ENCODE results near the gene JADE3. TPM values are rescaled to one million over a fixed set of nuclear protein-coding genes. Genes with fewer than 3 reads are reported as not detected.
"Not testable (repeated sequence)": the region's sequence is repeated elsewhere in the genome, so short reads cannot be mapped to it uniquely, and the experiment has no call there.

JADE3 gene
- total and polyA plus RNA-seq, 2 experiments from 2014 or later: 4.5 to 15.3 TPM

DNA sequence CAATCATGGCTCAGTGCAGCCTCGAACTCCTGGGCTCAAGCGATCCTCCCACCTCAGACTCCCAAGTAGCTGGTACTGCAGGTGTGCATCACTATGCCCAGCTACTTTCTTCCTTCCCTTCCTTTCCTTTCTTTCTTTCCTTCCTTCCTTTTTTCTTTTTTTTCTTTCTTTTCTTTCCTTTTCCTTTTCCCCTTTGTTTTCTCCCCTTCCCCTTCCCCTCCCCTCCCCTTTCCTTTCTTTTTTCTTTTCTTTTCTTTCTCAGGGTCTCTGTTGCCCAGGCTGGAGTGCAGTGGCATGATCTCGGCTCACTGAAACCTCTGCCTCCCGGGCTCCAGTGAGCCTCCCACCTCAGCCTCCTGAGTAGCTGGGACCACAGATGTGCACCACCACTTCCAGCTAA lies 44.4 kb downstream of the JADE3 start:
- peaks cover 47% of the 10 kb centered on the region for H3K4me1 Mint-ChIP-seq

GRCh38 chrX:46957297-46957696 lies 45.1 kb downstream of the JADE3 start:
- no peak for ATAC-seq
- no peaks in the 10 kb centered on the region for H4K20me1 ChIP-seq (replicated peaks; ENCODE audit: insufficient read depth)
- H3K4me1 Mint-ChIP-seq: peaks cover 47% of the 10 kb centered on the region
- TF ChIP-seq JUNB (IDR thresholded peaks at IDR 0.05; ENCODE audit: unreplicated experiment): no peak
- TF ChIP-seq ZNF114 (CRISPR knock-in tag; IDR thresholded peaks at IDR 0.05): no peak
- no peak for TF ChIP-seq ZNF331 (CRISPR knock-in tag; IDR thresholded peaks at IDR 0.05; ENCODE audit: low read depth)
- TF ChIP-seq EZH2 (IDR thresholded peaks at IDR 0.05; ENCODE audit: low read depth, unreplicated experiment): no peak
- no peak for TF ChIP-seq CREB1 (CRISPR knock-in tag; IDR thresholded peaks at IDR 0.05; ENCODE audit: low read depth)
- TF ChIP-seq EZH2phosphoT487 (IDR thresholded peaks at IDR 0.05; ENCODE audit: unreplicated experiment): no peak
- no peak for TF ChIP-seq CTCF (conservative IDR thresholded peaks at IDR 0.05; ENCODE audit: low read depth in 2 of 2)
- TF ChIP-seq NANOG (IDR thresholded peaks at IDR 0.05; ENCODE audit: borderline replicate concordance): no peak
- TF ChIP-seq POLR2AphosphoS5 (IDR thresholded peaks at IDR 0.05; ENCODE audit: low read depth): no peak
- no peak for TF ChIP-seq STAT1 (IDR thresholded peaks at IDR 0.05; ENCODE audit: unreplicated experiment)
- TF ChIP-seq, protein P1, sequence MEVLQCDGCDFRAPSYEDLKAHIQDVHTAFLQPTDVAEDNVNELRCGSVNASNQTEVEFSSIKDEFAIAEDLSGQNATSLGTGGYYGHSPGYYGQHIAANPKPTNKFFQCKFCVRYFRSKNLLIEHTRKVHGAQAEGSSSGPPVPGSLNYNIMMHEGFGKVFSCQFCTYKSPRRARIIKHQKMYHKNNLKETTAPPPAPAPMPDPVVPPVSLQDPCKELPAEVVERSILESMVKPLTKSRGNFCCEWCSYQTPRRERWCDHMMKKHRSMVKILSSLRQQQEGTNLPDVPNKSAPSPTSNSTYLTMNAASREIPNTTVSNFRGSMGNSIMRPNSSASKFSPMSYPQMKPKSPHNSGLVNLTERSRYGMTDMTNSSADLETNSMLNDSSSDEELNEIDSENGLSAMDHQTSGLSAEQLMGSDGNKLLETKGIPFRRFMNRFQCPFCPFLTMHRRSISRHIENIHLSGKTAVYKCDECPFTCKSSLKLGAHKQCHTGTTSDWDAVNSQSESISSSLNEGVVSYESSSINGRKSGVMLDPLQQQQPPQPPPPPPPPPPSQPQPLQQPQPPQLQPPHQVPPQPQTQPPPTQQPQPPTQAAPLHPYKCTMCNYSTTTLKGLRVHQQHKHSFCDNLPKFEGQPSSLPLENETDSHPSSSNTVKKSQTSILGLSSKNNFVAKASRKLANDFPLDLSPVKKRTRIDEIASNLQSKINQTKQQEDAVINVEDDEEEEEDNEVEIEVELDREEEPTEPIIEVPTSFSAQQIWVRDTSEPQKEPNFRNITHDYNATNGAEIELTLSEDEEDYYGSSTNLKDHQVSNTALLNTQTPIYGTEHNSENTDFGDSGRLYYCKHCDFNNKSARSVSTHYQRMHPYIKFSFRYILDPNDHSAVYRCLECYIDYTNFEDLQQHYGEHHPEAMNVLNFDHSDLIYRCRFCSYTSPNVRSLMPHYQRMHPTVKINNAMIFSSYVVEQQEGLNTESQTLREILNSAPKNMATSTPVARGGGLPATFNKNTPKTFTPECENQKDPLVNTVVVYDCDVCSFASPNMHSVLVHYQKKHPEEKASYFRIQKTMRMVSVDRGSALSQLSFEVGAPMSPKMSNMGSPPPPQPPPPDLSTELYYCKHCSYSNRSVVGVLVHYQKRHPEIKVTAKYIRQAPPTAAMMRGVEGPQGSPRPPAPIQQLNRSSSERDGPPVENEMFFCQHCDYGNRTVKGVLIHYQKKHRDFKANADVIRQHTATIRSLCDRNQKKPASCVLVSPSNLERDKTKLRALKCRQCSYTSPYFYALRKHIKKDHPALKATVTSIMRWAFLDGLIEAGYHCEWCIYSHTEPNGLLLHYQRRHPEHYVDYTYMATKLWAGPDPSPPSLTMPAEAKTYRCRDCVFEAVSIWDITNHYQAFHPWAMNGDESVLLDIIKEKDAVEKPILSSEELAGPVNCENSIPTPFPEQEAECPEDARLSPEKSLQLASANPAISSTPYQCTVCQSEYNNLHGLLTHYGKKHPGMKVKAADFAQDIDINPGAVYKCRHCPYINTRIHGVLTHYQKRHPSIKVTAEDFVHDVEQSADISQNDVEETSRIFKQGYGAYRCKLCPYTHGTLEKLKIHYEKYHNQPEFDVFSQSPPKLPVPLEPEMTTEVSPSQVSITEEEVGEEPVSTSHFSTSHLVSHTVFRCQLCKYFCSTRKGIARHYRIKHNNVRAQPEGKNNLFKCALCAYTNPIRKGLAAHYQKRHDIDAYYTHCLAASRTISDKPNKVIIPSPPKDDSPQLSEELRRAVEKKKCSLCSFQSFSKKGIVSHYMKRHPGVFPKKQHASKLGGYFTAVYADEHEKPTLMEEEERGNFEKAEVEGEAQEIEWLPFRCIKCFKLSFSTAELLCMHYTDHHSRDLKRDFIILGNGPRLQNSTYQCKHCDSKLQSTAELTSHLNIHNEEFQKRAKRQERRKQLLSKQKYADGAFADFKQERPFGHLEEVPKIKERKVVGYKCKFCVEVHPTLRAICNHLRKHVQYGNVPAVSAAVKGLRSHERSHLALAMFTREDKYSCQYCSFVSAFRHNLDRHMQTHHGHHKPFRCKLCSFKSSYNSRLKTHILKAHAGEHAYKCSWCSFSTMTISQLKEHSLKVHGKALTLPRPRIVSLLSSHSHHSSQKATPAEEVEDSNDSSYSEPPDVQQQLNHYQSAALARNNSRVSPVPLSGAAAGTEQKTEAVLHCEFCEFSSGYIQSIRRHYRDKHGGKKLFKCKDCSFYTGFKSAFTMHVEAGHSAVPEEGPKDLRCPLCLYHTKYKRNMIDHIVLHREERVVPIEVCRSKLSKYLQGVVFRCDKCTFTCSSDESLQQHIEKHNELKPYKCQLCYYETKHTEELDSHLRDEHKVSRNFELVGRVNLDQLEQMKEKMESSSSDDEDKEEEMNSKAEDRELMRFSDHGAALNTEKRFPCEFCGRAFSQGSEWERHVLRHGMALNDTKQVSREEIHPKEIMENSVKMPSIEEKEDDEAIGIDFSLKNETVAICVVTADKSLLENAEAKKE (CRISPR knock-in tag; IDR thresholded peaks at IDR 0.05): no peak
- no peak for TF ChIP-seq ETS1 (IDR thresholded peaks at IDR 0.05)

More for the DNA sequence above, 44.4 kb downstream of the JADE3 start:
- H3K4me3 ChIP-seq; H4K20me1 ChIP-seq (replicated peaks; ENCODE audit: insufficient read depth); H3F3A ChIP-seq (replicated peaks; ENCODE audit: low read depth); H3K27ac Mint-ChIP-seq; DNase-seq (ENCODE audit: low spot score); H3K36me3 Mint-ChIP-seq (ENCODE audit: low read depth); ATAC-seq; H2AFZ ChIP-seq; H3K27me3 Mint-ChIP-seq (ENCODE audit: insufficient read depth, low read depth, poor library complexity); H3K9me2 ChIP-seq (ENCODE audit: insufficient read depth); H3K27me3 ChIP-seq (ENCODE audit: insufficient read depth); H3K4me2 ChIP-seq; H3K27ac ChIP-seq (ENCODE audit: low read depth); H3K9me3 Mint-ChIP-seq; H3K36me3 ChIP-seq (ENCODE audit: insufficient read depth); H3K4me3 Mint-ChIP-seq: not testable (repeated sequence)
- H3K79me2 ChIP-seq (replicated peaks; ENCODE audit: insufficient read depth): peaks cover 85% of the 10 kb centered on the region
- peaks cover 38% of the 10 kb centered on the region for H3K4me1 ChIP-seq (ENCODE audit: insufficient read depth)

More at GRCh38 chrX:46957297-46957696, 45.1 kb downstream of the JADE3 start:
- Histone ChIP-seq H3K36me3 (ENCODE audit: insufficient read depth) (no peaks in the 10 kb centered on the region), H3K9me2 (ENCODE audit: insufficient read depth) (no peaks in the 10 kb centered on the region), H3K79me2 (replicated peaks; ENCODE audit: insufficient read depth) (peaks cover 85% of the 10 kb centered on the region), H3K27me3 (ENCODE audit: insufficient read depth) (no peaks in the 10 kb centered on the region), H2AFZ (no peak overlapping the region), H3K4me1 (ENCODE audit: insufficient read depth) (peaks cover 38% of the 10 kb centered on the region), H3K27ac (ENCODE audit: low read depth) (no peak overlapping the region), H3K4me3 (no peak overlapping the region), H3K4me2 (no peak overlapping the region), H3F3A (replicated peaks; ENCODE audit: low read depth) (no peaks in the 10 kb centered on the region)
- no peak for DNase-seq (ENCODE audit: low spot score)
- Mint-ChIP-seq H3K4me3 (no peak overlapping the region), H3K27ac (no peak overlapping the region), H3K36me3 (ENCODE audit: low read depth) (no peaks in the 10 kb centered on the region), H3K27me3 (ENCODE audit: insufficient read depth, low read depth, poor library complexity) (no peaks in the 10 kb centered on the region), H3K9me3 (no peaks in the 10 kb centered on the region; the same call in 2 of the 3 replicates)

Data from GM23338 (cell line).